GM12878 (cell line): ENCODE data around the gene NPIPB8.
"Not testable (repeated sequence)": the region's sequence is repeated elsewhere in the genome, so short reads cannot be mapped to it uniquely, and the experiment has no call there.

Experiments used
- BHLHE40 ChIP-seq, 2 experiments: fragments of 450-650 bp in 1 of 2; IDR thresholded peaks; 2 replicates each; pipeline ENCODE4 v1.6.1; 2011 to 2017; ENCODE audit warnings: low read depth in 2 of 2, borderline replicate concordance in 1 of 2, improper control_type of control experiment in 1 of 2, low read length in 1 of 2, mild to moderate bottlenecking in 1 of 2
- SPI1 ChIP-seq: IDR thresholded peaks from 2 replicates; pipeline ENCODE4 v1.6.1; 2011; ENCODE audit warnings: low read depth, mild to moderate bottlenecking, low read length, moderate library complexity, borderline replicate concordance; ENCODE audit not compliant: insufficient read depth
- TF ChIP-seq, protein P1 (sequence below), 3 experiments: IDR thresholded peaks in 2 of 3; conservative IDR thresholded peaks in 1 of 3; 2 replicates each; pipeline ENCODE4 v1.5.1; 2011; ENCODE audit warnings: low read depth in 3 of 3, low read length in 3 of 3, mild to moderate bottlenecking in 3 of 3, control low read depth in 2 of 3, moderate library complexity in 2 of 3, inconsistent platforms in 1 of 3, mixed read lengths in 1 of 3; ENCODE audit not compliant: control insufficient read depth in 2 of 3, insufficient read depth in 1 of 3; ENCODE audit errors: extremely low read depth in 1 of 3

- not testable (repeated sequence) for TF ChIP-seq SPI1; BHLHE40 (IDR thresholded peaks at IDR 0.05; ENCODE audit: borderline replicate concordance in 1 of 2, low read depth in 2 of 2, low read length in 1 of 2)
- TF ChIP-seq, protein P1, sequence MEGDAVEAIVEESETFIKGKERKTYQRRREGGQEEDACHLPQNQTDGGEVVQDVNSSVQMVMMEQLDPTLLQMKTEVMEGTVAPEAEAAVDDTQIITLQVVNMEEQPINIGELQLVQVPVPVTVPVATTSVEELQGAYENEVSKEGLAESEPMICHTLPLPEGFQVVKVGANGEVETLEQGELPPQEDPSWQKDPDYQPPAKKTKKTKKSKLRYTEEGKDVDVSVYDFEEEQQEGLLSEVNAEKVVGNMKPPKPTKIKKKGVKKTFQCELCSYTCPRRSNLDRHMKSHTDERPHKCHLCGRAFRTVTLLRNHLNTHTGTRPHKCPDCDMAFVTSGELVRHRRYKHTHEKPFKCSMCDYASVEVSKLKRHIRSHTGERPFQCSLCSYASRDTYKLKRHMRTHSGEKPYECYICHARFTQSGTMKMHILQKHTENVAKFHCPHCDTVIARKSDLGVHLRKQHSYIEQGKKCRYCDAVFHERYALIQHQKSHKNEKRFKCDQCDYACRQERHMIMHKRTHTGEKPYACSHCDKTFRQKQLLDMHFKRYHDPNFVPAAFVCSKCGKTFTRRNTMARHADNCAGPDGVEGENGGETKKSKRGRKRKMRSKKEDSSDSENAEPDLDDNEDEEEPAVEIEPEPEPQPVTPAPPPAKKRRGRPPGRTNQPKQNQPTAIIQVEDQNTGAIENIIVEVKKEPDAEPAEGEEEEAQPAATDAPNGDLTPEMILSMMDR (IDR thresholded peaks at IDR 0.05 in 2 of 3, conservative IDR thresholded peaks at IDR 0.05 in 1 of 3; ENCODE audit: control insufficient read depth in 2 of 3, extremely low read depth in 1 of 3, insufficient read depth in 1 of 3, low read depth in 3 of 3, low read length in 3 of 3): not testable (repeated sequence)
Observed at GRCh38 chr16:28667480-28667879, 29.6 kb downstream of the NPIPB8 start.
